GM18520 (cell line): ENCODE measurements around the gene IFIH1.

ENCODE experiments used
- ATAC-seq: cut with Tn5 transposase; IDR thresholded peaks from one replicate; pipeline ENCODE4 v1.9.1; 2021; ENCODE audit not compliant: unreplicated experiment

IFIH1 gene

DNA sequence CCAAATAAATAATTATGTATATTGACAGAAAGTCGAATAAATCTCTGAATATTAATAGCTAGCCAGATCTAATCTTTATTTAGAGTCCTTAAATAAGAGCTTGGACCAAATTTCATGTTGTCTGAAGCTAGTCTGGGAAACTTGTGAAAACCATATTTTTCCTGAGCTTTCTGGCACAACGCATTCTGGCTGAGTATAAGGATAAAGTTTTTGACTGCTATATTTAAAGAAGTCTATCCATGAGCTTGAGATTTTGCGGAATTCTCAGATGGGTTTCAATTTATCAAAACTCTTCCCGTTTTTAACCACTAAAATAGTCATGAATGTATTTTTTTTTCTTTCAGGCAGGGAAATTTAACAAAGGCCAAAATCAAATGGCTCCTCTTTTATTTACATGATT, 99.1 kb downstream of the IFIH1 start:
- no peak for ATAC-seq

DNA sequence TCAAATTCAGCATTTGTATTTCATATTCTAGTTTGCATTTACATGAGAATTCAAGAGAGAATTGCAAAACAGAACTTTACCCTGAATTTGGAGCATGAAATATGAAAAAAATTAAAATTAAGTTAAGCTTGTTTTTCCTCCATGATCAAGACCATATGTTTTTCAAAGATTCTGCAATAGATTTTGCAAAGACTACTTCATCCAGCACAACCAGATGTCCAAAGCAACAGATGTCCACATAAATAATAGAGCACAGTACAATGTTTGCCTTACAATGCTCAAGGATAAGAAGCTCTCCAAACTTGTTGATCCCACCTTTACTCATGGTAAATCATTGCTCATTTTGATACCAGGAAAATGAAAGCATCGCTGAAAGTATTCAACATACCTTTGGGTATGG, 100.9 kb downstream of the IFIH1 start:
- ATAC-seq: no peak
